ENCODE measurements around the gene SETBP1.

Gene SETBP1

DNA sequence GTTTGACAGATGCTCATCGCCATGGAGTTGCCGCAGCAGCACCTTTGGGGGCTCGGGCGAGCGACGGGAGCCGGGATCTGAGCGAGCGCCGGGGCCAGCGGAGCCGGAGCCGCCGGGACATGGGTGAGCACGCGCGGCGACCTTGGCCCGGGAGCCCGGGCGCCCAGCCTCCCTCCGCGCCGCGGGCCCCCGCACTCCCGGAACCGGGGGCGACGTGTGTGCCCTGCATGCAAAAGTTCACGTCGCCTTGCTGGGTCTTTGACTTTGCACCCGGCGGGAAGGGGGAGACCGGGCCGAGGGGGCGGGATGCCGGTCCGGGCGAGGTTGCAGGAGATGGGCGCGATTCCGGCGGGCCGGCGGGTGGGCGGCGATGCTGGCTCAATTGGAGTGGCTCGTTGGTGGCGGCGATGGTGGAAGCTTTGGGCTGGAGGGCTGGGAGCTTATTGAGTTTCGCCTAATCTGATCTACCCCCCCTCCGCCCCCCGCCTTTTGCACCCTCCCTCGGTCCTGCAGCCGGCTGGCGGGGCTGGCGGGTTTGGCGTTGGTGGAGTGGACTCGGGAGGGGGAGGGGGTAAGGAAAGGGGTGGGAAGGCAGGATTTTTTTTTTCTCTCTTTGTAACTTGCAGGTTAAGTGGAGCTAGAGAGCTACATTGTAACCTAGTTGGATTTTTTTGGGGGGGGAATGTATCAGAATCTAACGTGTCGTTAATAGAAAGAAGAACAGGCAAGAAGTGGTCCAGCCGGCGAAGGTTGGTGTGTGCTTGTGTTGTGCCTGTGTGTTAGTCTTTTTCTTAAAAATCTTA lies at the start of gene SETBP1:
Gene SETBP1, plus strand, starts transcription at position 616 of the 803 bp plus-strand sequence. CDS start 20,459 bp downstream, outside the sequence.
- Histone ChIP-seq H3K4me1 (ENCODE audit: control insufficient read depth, insufficient read depth, low read length) (peaks cover 25% of the 10 kb centered on the region), H3K27me3 (ENCODE audit: control insufficient read depth in 1 of 2, insufficient read depth in 2 of 2, low read length in 2 of 2) (no peaks in the 10 kb centered on the region), H3K9ac (ENCODE audit: low read length in 2 of 2) (peak within 1 kb of the TSS; percentile 87 to 93), H3K4me3 (ENCODE audit: low read length in 2 of 2) (peak within 1 kb of the TSS; percentile 89 to 91), H3K36me3 (ENCODE audit: control insufficient read depth in 2 of 2, insufficient read depth in 2 of 2, low read length in 2 of 2) (no peaks in the 10 kb centered on the region), H3K27ac (ENCODE audit: low read length) (peak within 1 kb of the TSS; percentile 91), H3K9me3 (ENCODE audit: control insufficient read depth in 2 of 2, low read length in 2 of 2) (no peaks in the 10 kb centered on the region)

DNA sequence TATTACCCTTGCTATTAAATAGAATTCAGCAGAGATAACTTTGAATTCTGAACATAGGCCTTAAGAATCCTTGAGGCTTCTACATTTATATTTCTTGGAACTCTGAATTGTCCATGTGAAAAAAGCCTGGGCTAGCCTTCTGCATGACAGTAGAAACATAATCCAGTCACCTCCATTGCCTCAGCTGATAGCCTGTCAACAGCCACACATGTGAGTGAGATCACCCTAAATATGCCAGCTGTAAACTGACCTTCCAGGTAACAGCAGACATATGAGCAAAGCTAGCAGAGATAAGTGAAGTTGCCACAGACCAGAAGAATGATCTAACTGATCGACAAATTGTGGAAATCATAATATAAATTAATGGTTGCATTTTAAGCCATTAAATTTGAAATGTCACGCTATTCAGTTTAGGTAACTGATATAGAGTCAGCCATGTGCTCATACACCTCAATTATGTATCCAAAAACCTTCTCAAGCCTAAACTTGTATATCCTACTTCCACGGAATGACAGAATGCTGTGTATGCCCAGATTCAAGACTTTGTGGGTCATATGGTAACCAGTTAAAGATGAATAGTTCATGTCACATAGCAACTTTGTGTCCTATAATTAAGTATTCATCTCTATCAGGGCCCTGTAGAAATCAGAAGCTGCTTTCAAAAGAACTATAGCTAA lies 48.1 kb upstream of the SETBP1 start:
- Histone ChIP-seq H3K9ac (ENCODE audit: low read length in 2 of 2) (no peak overlapping the region), H3K9me3 (ENCODE audit: control insufficient read depth in 2 of 2, low read length in 2 of 2) (no peaks in the 10 kb centered on the region), H3K36me3 (ENCODE audit: control insufficient read depth in 2 of 2, insufficient read depth in 2 of 2, low read length in 2 of 2) (no peaks in the 10 kb centered on the region), H3K4me3 (ENCODE audit: low read length in 2 of 2) (no peak overlapping the region), H3K4me1 (ENCODE audit: control insufficient read depth, insufficient read depth, low read length) (no peaks in the 10 kb centered on the region), H3K27me3 (ENCODE audit: control insufficient read depth in 1 of 2, insufficient read depth in 2 of 2, low read length in 2 of 2) (no peaks in the 10 kb centered on the region), H3K27ac (ENCODE audit: low read length) (no peak overlapping the region)

DNA sequence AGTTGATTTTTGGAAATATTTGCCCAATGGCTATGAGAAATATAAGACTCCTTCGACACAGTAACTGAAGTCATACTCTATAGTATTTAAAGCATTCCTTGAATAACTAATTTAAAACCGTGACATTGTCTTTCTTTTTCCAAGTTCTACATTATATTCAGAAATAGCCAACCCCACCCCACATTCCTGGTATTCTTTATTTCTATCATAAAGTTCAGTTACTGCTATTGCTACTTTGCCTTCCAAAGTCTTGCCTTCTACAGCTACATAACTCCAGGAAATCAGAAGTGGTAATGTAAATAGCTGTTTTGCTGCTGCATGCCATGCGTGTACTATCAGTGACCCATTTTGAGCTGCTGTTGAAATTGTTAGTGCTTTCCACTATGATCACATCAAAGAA lies 45.1 kb upstream of the SETBP1 start:
- Histone ChIP-seq H3K4me3 (ENCODE audit: low read length in 2 of 2) (no peak overlapping the region), H3K27me3 (ENCODE audit: control insufficient read depth in 1 of 2, insufficient read depth in 2 of 2, low read length in 2 of 2) (no peaks in the 10 kb centered on the region), H3K27ac (ENCODE audit: low read length) (no peak overlapping the region), H3K4me1 (ENCODE audit: control insufficient read depth, insufficient read depth, low read length) (no peaks in the 10 kb centered on the region), H3K36me3 (ENCODE audit: control insufficient read depth in 2 of 2, insufficient read depth in 2 of 2, low read length in 2 of 2) (no peaks in the 10 kb centered on the region), H3K9me3 (ENCODE audit: control insufficient read depth in 2 of 2, low read length in 2 of 2) (no peaks in the 10 kb centered on the region), H3K9ac (ENCODE audit: low read length in 2 of 2) (no peak overlapping the region)

- Histone ChIP-seq H3K4me1 (ENCODE audit: control insufficient read depth, insufficient read depth, low read length) (no peaks in the 10 kb centered on the region), H3K27me3 (ENCODE audit: control insufficient read depth in 1 of 2, insufficient read depth in 2 of 2, low read length in 2 of 2) (no peaks in the 10 kb centered on the region)
Observed at GRCh38 chr18:44636241-44636640, 44.4 kb upstream of the SETBP1 start.

DNA sequence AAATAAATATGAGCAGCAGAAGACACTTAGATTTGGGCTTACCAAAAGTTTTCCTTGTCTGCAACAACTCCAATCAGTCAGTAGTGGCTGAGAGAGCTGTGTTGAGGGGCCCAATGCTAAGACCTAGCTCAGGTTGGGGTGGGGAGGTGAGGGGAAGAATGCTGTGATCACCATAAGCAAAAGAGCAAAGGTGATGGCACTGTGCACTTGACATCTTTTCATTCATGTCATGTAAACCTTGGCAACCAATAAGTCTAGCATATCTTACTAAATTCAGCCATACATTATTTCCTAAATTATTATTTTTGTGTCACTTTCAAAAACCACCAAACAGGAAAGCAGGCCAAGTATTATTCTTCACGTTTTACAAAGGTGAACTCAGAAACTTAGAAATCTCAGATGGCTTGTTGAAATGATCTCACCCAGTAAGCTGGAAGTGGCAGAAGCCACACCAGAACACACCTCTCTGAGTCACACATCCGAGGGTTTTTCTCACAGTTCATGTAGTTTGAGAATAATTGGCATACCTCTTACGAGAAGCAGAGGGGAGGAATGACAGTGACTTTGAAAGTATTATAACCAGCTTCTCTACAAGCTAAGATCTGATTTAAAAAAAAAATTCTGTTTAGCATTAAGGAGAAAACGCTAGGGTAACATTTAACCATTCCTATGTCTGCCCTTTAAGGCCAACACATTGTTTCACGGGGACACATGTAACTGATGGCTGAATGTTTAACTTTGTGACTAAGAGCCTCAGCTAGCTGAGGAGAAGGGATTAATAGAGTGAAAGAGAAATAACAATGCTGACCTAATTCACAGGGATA lies 43.3 kb upstream of the SETBP1 start:
- Histone ChIP-seq H3K9ac (ENCODE audit: low read length in 2 of 2) (no peak overlapping the region), H3K9me3 (ENCODE audit: control insufficient read depth in 2 of 2, low read length in 2 of 2) (no peaks in the 10 kb centered on the region), H3K36me3 (ENCODE audit: control insufficient read depth in 2 of 2, insufficient read depth in 2 of 2, low read length in 2 of 2) (no peaks in the 10 kb centered on the region), H3K4me3 (ENCODE audit: low read length in 2 of 2) (no peak overlapping the region), H3K27me3 (ENCODE audit: control insufficient read depth in 1 of 2, insufficient read depth in 2 of 2, low read length in 2 of 2) (no peaks in the 10 kb centered on the region), H3K4me1 (ENCODE audit: control insufficient read depth, insufficient read depth, low read length) (no peaks in the 10 kb centered on the region), H3K27ac (ENCODE audit: low read length) (no peak overlapping the region)

More at GRCh38 chr18:44636241-44636640, 44.4 kb upstream of the SETBP1 start:
- no peak overlapping the region for H3K4me3 ChIP-seq (ENCODE audit: low read length in 2 of 2)
- H3K9ac ChIP-seq (ENCODE audit: low read length in 2 of 2) = no peak overlapping the region
- H3K9me3 ChIP-seq (ENCODE audit: control insufficient read depth in 2 of 2, low read length in 2 of 2) = no peaks in the 10 kb centered on the region
- H3K27ac ChIP-seq (ENCODE audit: low read length) = no peak overlapping the region
- no peaks in the 10 kb centered on the region for H3K36me3 ChIP-seq (ENCODE audit: control insufficient read depth in 2 of 2, insufficient read depth in 2 of 2, low read length in 2 of 2)

- no peaks in the 10 kb centered on the region for H3K36me3 ChIP-seq (ENCODE audit: control insufficient read depth in 2 of 2, insufficient read depth in 2 of 2, low read length in 2 of 2)
- H3K27me3 ChIP-seq (ENCODE audit: control insufficient read depth in 1 of 2, insufficient read depth in 2 of 2, low read length in 2 of 2) = no peaks in the 10 kb centered on the region
- no peak overlapping the region for H3K27ac ChIP-seq (ENCODE audit: low read length)
- H3K9ac ChIP-seq (ENCODE audit: low read length in 2 of 2) = no peak overlapping the region
- no peaks in the 10 kb centered on the region for H3K9me3 ChIP-seq (ENCODE audit: control insufficient read depth in 2 of 2, low read length in 2 of 2)
- no peak overlapping the region for H3K4me3 ChIP-seq (ENCODE audit: low read length in 2 of 2)
- H3K4me1 ChIP-seq (ENCODE audit: control insufficient read depth, insufficient read depth, low read length) = no peaks in the 10 kb centered on the region
Observed at GRCh38 chr18:44638034-44638540, 42.6 kb upstream of the SETBP1 start.

- no peak overlapping the region for H3K27ac ChIP-seq (ENCODE audit: low read length)
- no peaks in the 10 kb centered on the region for H3K36me3 ChIP-seq (ENCODE audit: control insufficient read depth in 2 of 2, insufficient read depth in 2 of 2, low read length in 2 of 2)
Observed at GRCh38 chr18:44638811-44639210, 41.9 kb upstream of the SETBP1 start.

GRCh38 chr18:44643004-44643403 lies 37.7 kb upstream of the SETBP1 start:
- Histone ChIP-seq H3K27ac (ENCODE audit: low read length) (no peak overlapping the region), H3K4me3 (ENCODE audit: low read length in 2 of 2) (no peak overlapping the region), H3K27me3 (ENCODE audit: control insufficient read depth in 1 of 2, insufficient read depth in 2 of 2, low read length in 2 of 2) (no peaks in the 10 kb centered on the region), H3K36me3 (ENCODE audit: control insufficient read depth in 2 of 2, insufficient read depth in 2 of 2, low read length in 2 of 2) (no peaks in the 10 kb centered on the region), H3K9ac (ENCODE audit: low read length in 2 of 2) (no peak overlapping the region), H3K9me3 (ENCODE audit: control insufficient read depth in 2 of 2, low read length in 2 of 2) (no peaks in the 10 kb centered on the region), H3K4me1 (ENCODE audit: control insufficient read depth, insufficient read depth, low read length) (no peaks in the 10 kb centered on the region)

More at GRCh38 chr18:44638811-44639210, 41.9 kb upstream of the SETBP1 start:
- H3K27me3 ChIP-seq (ENCODE audit: control insufficient read depth in 1 of 2, insufficient read depth in 2 of 2, low read length in 2 of 2) = no peaks in the 10 kb centered on the region
- no peaks in the 10 kb centered on the region for H3K9me3 ChIP-seq (ENCODE audit: control insufficient read depth in 2 of 2, low read length in 2 of 2)
- H3K9ac ChIP-seq (ENCODE audit: low read length in 2 of 2) = no peak overlapping the region
- no peak overlapping the region for H3K4me3 ChIP-seq (ENCODE audit: low read length in 2 of 2)
- H3K4me1 ChIP-seq (ENCODE audit: control insufficient read depth, insufficient read depth, low read length) = no peaks in the 10 kb centered on the region

DNA sequence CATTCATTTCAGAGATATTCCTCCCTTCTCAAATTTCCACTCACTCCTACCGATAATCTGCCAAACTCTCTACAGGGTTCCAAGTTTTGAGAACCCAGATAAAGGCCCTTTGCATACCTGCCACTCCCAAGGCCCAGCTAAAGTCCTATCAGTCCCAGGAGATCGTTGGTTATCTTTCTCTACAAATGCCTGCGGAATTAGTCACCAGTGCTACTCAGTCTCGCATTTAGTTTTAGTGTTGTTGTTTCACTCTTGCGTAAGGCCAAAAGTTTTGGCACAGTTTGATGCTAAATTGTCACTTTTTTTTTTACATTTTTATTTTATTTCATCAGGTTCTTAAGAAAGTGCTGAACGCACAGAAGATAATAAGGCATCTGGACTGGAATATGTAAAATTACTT lies 29.2 kb upstream of the SETBP1 start:
- H3K4me3 ChIP-seq (ENCODE audit: low read length in 2 of 2) = no peak overlapping the region
- H3K9ac ChIP-seq (ENCODE audit: low read length in 2 of 2) = no peak overlapping the region
- no peak overlapping the region for H3K27ac ChIP-seq (ENCODE audit: low read length)
- no peaks in the 10 kb centered on the region for H3K4me1 ChIP-seq (ENCODE audit: control insufficient read depth, insufficient read depth, low read length)
- H3K9me3 ChIP-seq (ENCODE audit: control insufficient read depth in 2 of 2, low read length in 2 of 2) = no peaks in the 10 kb centered on the region
- H3K27me3 ChIP-seq (ENCODE audit: control insufficient read depth in 1 of 2, insufficient read depth in 2 of 2, low read length in 2 of 2) = no peaks in the 10 kb centered on the region
- no peaks in the 10 kb centered on the region for H3K36me3 ChIP-seq (ENCODE audit: control insufficient read depth in 2 of 2, insufficient read depth in 2 of 2, low read length in 2 of 2)

DNA sequence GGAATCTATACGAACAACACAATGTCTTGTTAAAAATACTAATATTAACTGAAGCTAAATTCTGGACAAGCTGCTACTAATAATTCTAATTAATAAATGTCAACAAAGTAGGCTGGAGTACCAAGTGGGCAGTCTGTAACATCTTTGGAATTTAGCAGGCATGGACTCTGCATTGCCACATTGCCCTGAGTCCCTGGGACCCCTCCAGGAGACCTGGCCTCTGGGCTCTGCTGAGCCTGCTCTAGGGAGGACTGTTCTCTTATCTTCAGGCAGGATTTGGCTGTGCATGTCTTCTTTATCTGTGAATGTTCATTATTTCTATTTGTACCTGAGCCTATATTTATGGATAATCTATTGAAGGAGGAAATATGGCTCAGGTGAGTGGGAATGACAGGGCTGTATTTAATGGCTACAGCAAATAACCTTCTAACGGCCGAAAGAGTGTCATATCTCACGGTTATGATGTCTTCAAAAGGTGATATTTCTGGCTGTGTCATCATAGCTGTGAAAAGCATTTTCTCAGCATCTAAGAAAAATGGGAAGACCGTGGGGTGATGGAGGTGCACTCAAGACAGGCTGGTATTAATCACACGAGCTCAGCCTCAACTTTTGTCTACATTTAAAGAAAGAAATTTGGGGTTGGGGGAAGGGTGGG lies 28.6 kb upstream of the SETBP1 start:
- Histone ChIP-seq H3K9ac (ENCODE audit: low read length in 2 of 2) (no peak overlapping the region), H3K27ac (ENCODE audit: low read length) (no peak overlapping the region), H3K27me3 (ENCODE audit: control insufficient read depth in 1 of 2, insufficient read depth in 2 of 2, low read length in 2 of 2) (no peaks in the 10 kb centered on the region), H3K4me3 (ENCODE audit: low read length in 2 of 2) (no peak overlapping the region), H3K9me3 (ENCODE audit: control insufficient read depth in 2 of 2, low read length in 2 of 2) (no peaks in the 10 kb centered on the region), H3K36me3 (ENCODE audit: control insufficient read depth in 2 of 2, insufficient read depth in 2 of 2, low read length in 2 of 2) (no peaks in the 10 kb centered on the region), H3K4me1 (ENCODE audit: control insufficient read depth, insufficient read depth, low read length) (no peaks in the 10 kb centered on the region)
